HG02678 (cell line): ENCODE data around the gene TMEM25.

Experiments
- ATAC-seq: cut with Tn5 transposase; IDR thresholded peaks from one replicate; pipeline ENCODE4 v1.9.1; 2021; ENCODE audit warnings: mild to moderate bottlenecking, moderate library complexity; ENCODE audit not compliant: unreplicated experiment

The TMEM25 gene

DNA sequence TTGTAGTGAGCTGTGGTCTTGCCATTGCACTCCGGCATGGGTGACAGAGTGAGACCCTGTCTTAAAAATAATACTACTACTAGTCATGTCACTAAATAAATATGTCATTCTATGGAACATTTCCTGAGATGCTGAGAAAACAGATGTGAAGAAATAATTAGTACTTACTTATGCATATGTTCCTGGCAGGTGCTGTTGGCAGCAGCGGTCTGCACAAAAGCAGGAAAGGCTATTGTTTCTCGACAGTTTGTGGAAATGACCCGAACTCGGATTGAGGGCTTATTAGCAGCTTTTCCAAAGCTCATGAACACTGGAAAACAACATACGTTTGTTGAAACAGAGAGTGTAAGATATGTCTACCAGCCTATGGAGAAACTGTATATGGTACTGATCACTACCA, 50.1 kb downstream of the TMEM25 start:
- ATAC-seq = no peak
